PC-9 (cell line): ENCODE measurements around the gene MBOAT7. TPM values are rescaled to one million over a fixed set of nuclear protein-coding genes. Genes with fewer than 3 reads are reported as not detected.

Source experiments
- BruUV-seq: library from RNA; stranded (reverse); fragments of 400-500 nt; replicated peaks from 2 replicates; lab custom pipeline; 2021; lab: Mats Ljungman, UMichigan
- CTCF ChIA-PET: fragments of 300-600 bp; sonication (Branson Sonifier 250); formaldehyde crosslinking; loops from one replicate; lab custom pipeline; 2022; ENCODE audit warnings: antibody characterized with exemption; lab: Charles Lee
- POLR2A ChIA-PET: fragments of 300-600 bp; sonication (Branson Sonifier 250); formaldehyde crosslinking; loops from one replicate; lab custom pipeline; 2022; ENCODE audit warnings: antibody characterized with exemption; ENCODE audit not compliant: unreplicated experiment; lab: Charles Lee
- DNase-seq, 2 experiments: peaks; one replicate each; pipeline versions ENCODE4 v3.0.0 to v3.0.0-alpha.2; 2015 to 2022; ENCODE audit warnings: mixed read lengths in 1 of 2
- H2AFZ ChIP-seq: fragments of 200-600 bp; sonication (generic); 2 replicates; pipeline ENCODE4 v1.8.1; 2017; ENCODE audit warnings: antibody characterized with exemption
- H3F3A ChIP-seq: fragments of 200-600 bp; sonication (generic); 2 replicates; pipeline ENCODE4 v1.8.1; 2017; ENCODE audit warnings: antibody characterized with exemption, mild to moderate bottlenecking, low read depth; ENCODE audit not compliant: insufficient read depth
- H3K27ac ChIP-seq: fragments of 200-600 bp; sonication (generic); 2 replicates; pipeline ENCODE4 v1.6.1; 2016; ENCODE audit warnings: mixed run types
- H3K27me3 ChIP-seq: fragments of 200-600 bp; sonication (generic); 2 replicates; pipeline ENCODE4 v1.6.1; 2016; ENCODE audit warnings: low read depth, mixed run types; ENCODE audit not compliant: insufficient read depth
- H3K36me3 ChIP-seq: fragments of 200-600 bp; sonication (generic); 2 replicates; pipeline ENCODE4 v1.6.1; 2016; ENCODE audit warnings: low read depth, mixed run types
- H3K4me1 ChIP-seq: fragments of 200-600 bp; sonication (generic); replicated peaks from 2 replicates; pipeline ENCODE4 v1.6.1; 2016; ENCODE audit warnings: mixed run types; ENCODE audit not compliant: insufficient read depth
- H3K4me2 ChIP-seq: fragments of 200-600 bp; sonication (generic); 2 replicates; pipeline ENCODE4 v1.6.1; 2017; ENCODE audit warnings: mixed run types
- H3K4me3 ChIP-seq: fragments of 200-600 bp; sonication (generic); 2 replicates; pipeline ENCODE4 v1.6.1; 2016; ENCODE audit warnings: mixed run types
- H3K79me2 ChIP-seq: fragments of 200-600 bp; sonication (generic); 2 replicates; pipeline ENCODE4 v1.6.1; 2017; ENCODE audit warnings: low read depth, mixed run types
- H3K9me2 ChIP-seq: fragments of 200-600 bp; sonication (generic); 2 replicates; pipeline ENCODE4 v1.8.1; 2017; ENCODE audit warnings: mild to moderate bottlenecking; ENCODE audit not compliant: insufficient read depth
- H3K9me3 ChIP-seq: fragments of 200-600 bp; sonication (generic); 2 replicates; pipeline ENCODE4 v1.8.1; 2016; ENCODE audit warnings: low read depth; ENCODE audit not compliant: insufficient read depth
- H4K20me1 ChIP-seq: fragments of 200-600 bp; sonication (generic); 2 replicates; pipeline ENCODE4 v1.8.1; 2017; ENCODE audit not compliant: insufficient read depth
- CTCF ChIP-seq: fragments of 200-600 bp; sonication (generic); conservative IDR thresholded peaks from 2 replicates; pipeline ENCODE4 v1.6.1; 2017; ENCODE audit warnings: mixed run types, antibody characterized with exemption, mild to moderate bottlenecking, moderate library complexity
- EZH2 ChIP-seq: fragments of 200-600 bp; sonication (generic); IDR thresholded peaks from 2 replicates; pipeline ENCODE4 v1.8.0; 2017; ENCODE audit warnings: antibody characterized with exemption, low read depth
- intact Hi-C: fragments of 100-400 bp; cut with micrococcal nuclease; formaldehyde crosslinking; loops from one replicate; pipeline ENCODE4 v1.10.0; 2022; ENCODE audit not compliant: unreplicated experiment
- total RNA-seq: library from RNA; stranded (reverse); gene quantifications from 2 replicates; pipeline ENCODE4 v1.2.3, GENCODE V29; 2021

MBOAT7 gene
- total RNA-seq, 1 experiment from 2014 or later: 494 TPM

DNA sequence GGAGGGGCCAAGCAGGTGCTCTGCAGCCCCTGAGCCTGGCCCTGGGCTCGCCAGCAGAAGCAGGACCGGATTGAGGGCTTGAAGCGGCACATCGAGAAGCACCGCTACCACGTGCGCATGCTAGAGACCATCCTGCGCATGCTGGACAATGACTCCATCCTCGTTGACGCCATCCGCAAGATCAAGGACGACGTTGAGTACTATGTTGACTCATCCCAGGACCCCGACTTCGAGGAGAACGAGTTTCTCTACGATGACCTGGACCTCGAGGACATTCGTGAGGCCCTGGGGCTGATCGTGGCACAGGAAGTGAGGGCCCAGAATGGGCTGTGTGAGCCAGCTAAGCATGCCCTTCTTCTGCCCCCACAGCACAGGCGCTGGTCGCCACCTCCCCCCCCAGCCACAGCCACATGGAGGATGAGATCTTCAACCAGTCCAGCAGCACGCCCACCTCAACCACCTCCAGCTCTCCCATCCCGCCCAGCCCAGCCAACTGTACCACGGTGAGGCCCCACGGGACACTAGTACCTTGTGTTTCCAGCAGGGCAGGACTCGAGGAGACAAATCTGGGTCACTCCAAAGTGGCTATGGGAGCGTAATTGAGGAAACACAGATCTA lies 43.7 kb downstream of the MBOAT7 start:
- H4K20me1 ChIP-seq: peaks cover 43% of the 10 kb centered on the region

DNA sequence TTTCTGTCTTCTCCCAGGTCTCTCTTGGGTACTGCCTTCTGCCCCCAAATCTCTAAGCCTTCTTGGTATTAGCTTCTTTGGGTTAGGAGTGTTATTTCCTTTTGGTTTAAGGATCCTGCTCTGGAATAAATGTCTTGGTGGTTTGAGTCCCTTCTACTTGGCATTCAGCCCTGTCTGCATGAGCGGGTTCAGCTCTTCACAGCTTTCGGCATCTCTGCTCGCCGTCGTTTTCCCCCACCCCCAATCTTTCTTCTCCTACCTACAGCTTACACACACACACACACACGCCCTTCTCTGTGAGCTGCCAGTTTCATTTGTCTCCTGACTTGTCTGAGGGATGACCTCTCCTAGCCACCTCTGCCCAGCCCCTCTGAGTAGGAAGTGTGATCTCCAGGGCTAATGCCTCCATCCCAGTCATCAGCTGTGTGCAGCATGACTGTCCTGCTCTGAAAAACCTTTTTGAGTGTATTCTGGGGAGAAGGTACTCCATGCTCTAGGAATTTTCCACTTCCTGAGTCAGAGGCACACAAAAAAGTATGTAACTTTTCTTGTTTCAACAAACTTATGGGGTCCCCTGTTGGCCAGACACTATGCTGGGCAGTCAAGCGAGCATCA lies 47.1 kb downstream of the MBOAT7 start:
- no peak overlapping the region for H3K27ac ChIP-seq
- H4K20me1 ChIP-seq: peaks cover 63% of the 10 kb centered on the region
- H3K79me2 ChIP-seq: peaks cover 58% of the 10 kb centered on the region
- H3K4me1 ChIP-seq: peaks cover 11% of the 10 kb centered on the region; the same call in 1 of the 2 replicates
- CTCF ChIA-PET: no interaction called here
- intact Hi-C loops: no loop called here
- no peaks in the 10 kb centered on the region for H3K9me2 ChIP-seq
- H2AFZ ChIP-seq: no peak overlapping the region
- no peak for DNase-seq
- no peak overlapping the region for H3K4me2 ChIP-seq
- H3K27me3 ChIP-seq: no peaks in the 10 kb centered on the region
- BruUV-seq: no TSS peak
- H3K4me3 ChIP-seq: no peak overlapping the region
- POLR2A ChIA-PET: interaction anchor here (0.6 kb wide), 1 partner anchor 140 kb away, joined by 5 read pairs; no protein-coding TSS in a partner anchor
- TF ChIP-seq CTCF: no peak
- TF ChIP-seq EZH2: no peak
- no peaks in the 10 kb centered on the region for H3K9me3 ChIP-seq
- H3K36me3 ChIP-seq: peaks cover 36% of the 10 kb centered on the region
- H3F3A ChIP-seq: peaks cover 9% of the 10 kb centered on the region; the same call in 1 of the 2 replicates

More for the DNA sequence above, 43.7 kb downstream of the MBOAT7 start:
- intact Hi-C loops: no loop called here
- Histone ChIP-seq H3K4me2 (no peak overlapping the region), H3K9me3 (no peaks in the 10 kb centered on the region), H3K36me3 (peaks cover 36% of the 10 kb centered on the region), H3K27ac (no peak overlapping the region), H2AFZ (no peak overlapping the region), H3F3A (peaks cover 25% of the 10 kb centered on the region; the same call in 1 of the 2 replicates), H3K9me2 (no peaks in the 10 kb centered on the region), H3K4me1 (no peaks in the 10 kb centered on the region), H3K79me2 (peaks cover 28% of the 10 kb centered on the region), H3K27me3 (no peaks in the 10 kb centered on the region), H3K4me3 (no peak overlapping the region)
- no TSS peak for BruUV-seq
- POLR2A ChIA-PET: no interaction called here
- CTCF ChIA-PET: interaction anchor here (0.5 kb wide), 1 partner anchor 184 kb away, joined by 3 read pairs; no protein-coding TSS in a partner anchor
- DNase-seq: no peak
- TF ChIP-seq EZH2 (no peak), CTCF (no peak)

DNA sequence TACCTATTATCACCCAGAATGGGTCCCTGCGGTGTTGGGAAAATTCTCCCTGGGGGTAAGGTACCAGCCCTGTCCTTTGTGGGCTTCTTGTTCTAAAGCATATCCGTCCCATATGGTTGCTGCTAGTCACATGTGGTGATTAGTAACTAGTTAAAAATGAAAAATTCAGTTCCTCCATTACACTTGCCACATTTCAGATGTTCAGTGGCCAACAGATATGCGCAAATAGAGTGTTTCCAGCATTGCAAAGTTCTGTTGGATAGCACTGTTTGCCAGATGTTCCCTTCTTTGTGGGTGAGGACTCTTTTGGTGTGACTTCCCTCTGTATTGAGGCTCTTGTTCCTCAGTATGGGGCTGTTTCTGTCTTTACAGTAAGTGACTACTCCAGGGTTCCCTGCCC lies 48.0 kb downstream of the MBOAT7 start:
- no TSS peak for BruUV-seq
- Histone ChIP-seq H3K36me3 (peaks cover 28% of the 10 kb centered on the region), H3K9me3 (no peaks in the 10 kb centered on the region), H4K20me1 (peaks cover 54% of the 10 kb centered on the region), H3K27ac (no peak overlapping the region), H3K79me2 (peaks cover 58% of the 10 kb centered on the region), H3K27me3 (no peaks in the 10 kb centered on the region), H3F3A (peaks cover 5% of the 10 kb centered on the region), H3K4me3 (no peak overlapping the region), H3K9me2 (no peaks in the 10 kb centered on the region), H2AFZ (no peak overlapping the region), H3K4me1 (peaks cover 11% of the 10 kb centered on the region; the same call in 1 of the 2 replicates), H3K4me2 (no peak overlapping the region)
- ChIA-PET CTCF (no interaction called here), POLR2A (no interaction called here)
- TF ChIP-seq CTCF (no peak), EZH2 (no peak)
- intact Hi-C loops: no loop called here
- DNase-seq: no peak
